Measurements from ENCODE around the gene DOK3. TPM values are rescaled to one million over a fixed set of nuclear protein-coding genes. Genes with fewer than 3 reads are reported as not detected.

The DOK3 gene
- polyA plus RNA-seq, 3 donors: 62.8 to 196 (median 98.3) TPM

DNA sequence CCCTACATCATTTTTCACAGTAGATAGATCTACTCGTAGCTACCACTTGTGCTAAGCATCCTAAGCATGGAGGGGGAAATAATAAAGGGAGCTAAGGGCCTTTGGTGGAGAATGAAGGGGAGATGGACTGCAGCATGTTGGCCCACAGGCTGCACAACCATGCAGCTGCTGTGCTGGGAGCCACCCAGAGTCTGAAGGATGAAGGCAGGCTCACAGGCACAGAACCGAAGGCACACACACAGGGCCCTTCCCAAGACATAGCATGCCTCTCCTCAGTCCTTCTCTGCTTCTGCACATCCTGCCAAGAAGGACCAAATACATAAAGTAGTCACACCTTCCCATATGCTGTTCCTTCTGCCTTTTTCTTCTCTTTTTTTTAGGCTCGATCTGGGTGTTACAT is 38.1 kb upstream of the DOK3 start:
- Mint-ChIP-seq H3K27ac (peak overlapping the region in 6 of 7 donors; percentile 8 to 66 (median 56)), H3K9me3 (no peaks in the 10 kb centered on the region), H3K4me3 (no peak overlapping the region), H3K4me1 (peaks cover 49% of the 10 kb centered on the region), H3K36me3 (peaks cover 30 to 44% of the 10 kb centered on the region in 2 donors), H3K27me3 (ENCODE audit: low read depth in 3 of 3) (peaks cover 0 to 1% (median 0%) of the 10 kb centered on the region in 3 donors)
- H3K27me3 ChIP-seq (ENCODE audit: control insufficient read depth in 2 of 2, insufficient read depth in 2 of 2, low read length in 2 of 2): no peaks in the 10 kb centered on the region
- peaks cover 0 to 39% of the 10 kb centered on the region in 2 donors for H3K36me3 ChIP-seq (replicated peaks in 1 of 2; ENCODE audit: control insufficient read depth in 1 of 2, insufficient read depth in 2 of 2, low read length in 2 of 2)
- H3K79me2 ChIP-seq (ENCODE audit: insufficient read depth, low read length): peaks cover 82% of the 10 kb centered on the region
- TF ChIP-seq, protein P1, sequence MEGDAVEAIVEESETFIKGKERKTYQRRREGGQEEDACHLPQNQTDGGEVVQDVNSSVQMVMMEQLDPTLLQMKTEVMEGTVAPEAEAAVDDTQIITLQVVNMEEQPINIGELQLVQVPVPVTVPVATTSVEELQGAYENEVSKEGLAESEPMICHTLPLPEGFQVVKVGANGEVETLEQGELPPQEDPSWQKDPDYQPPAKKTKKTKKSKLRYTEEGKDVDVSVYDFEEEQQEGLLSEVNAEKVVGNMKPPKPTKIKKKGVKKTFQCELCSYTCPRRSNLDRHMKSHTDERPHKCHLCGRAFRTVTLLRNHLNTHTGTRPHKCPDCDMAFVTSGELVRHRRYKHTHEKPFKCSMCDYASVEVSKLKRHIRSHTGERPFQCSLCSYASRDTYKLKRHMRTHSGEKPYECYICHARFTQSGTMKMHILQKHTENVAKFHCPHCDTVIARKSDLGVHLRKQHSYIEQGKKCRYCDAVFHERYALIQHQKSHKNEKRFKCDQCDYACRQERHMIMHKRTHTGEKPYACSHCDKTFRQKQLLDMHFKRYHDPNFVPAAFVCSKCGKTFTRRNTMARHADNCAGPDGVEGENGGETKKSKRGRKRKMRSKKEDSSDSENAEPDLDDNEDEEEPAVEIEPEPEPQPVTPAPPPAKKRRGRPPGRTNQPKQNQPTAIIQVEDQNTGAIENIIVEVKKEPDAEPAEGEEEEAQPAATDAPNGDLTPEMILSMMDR (IDR thresholded peaks at IDR 0.05): no peak
- peaks cover 87% of the 10 kb centered on the region for H4K20me1 ChIP-seq (ENCODE audit: insufficient read depth, low read length)
- H3K4me2 ChIP-seq (replicated peaks; ENCODE audit: extremely low read depth, low read length, poor library complexity, severe bottlenecking): no peak overlapping the region
- no peak overlapping the region for H3K4me3 ChIP-seq (replicated peaks in 1 of 3; ENCODE audit: low read depth in 2 of 3, low read length in 3 of 3)
- H3K27ac ChIP-seq (ENCODE audit: low read depth in 1 of 2, low read length in 2 of 2): peak overlapping the region in 1 of 2 donors; percentile 62
- intact Hi-C loops (cut with micrococcal nuclease): loop anchor here in 1 of 2 donors (10.0 kb wide), 1 partner anchor 53 kb away; the partner anchor contains the start of gene PDLIM7
- H3K9ac ChIP-seq (ENCODE audit: insufficient read depth, low read length, poor library complexity, severe bottlenecking): no peak overlapping the region
- peaks cover 37 to 47% of the 10 kb centered on the region in 2 donors for H3K4me1 ChIP-seq (ENCODE audit: control insufficient read depth in 1 of 2, insufficient read depth in 2 of 2, low read length in 2 of 2)
- no peak for DNase-seq
- no peak overlapping the region for H2AFZ ChIP-seq (ENCODE audit: insufficient read depth, low read depth, low read length, poor library complexity, severe bottlenecking)
- 44% methylated on average over 2 of the region's 3 CpGs for WGBS (ENCODE audit: insufficient coverage)
- no peaks in the 10 kb centered on the region for H3K9me3 ChIP-seq (replicated peaks in 1 of 2; ENCODE audit: control insufficient read depth in 1 of 2, insufficient read depth in 1 of 2, low read length in 2 of 2)

DNA sequence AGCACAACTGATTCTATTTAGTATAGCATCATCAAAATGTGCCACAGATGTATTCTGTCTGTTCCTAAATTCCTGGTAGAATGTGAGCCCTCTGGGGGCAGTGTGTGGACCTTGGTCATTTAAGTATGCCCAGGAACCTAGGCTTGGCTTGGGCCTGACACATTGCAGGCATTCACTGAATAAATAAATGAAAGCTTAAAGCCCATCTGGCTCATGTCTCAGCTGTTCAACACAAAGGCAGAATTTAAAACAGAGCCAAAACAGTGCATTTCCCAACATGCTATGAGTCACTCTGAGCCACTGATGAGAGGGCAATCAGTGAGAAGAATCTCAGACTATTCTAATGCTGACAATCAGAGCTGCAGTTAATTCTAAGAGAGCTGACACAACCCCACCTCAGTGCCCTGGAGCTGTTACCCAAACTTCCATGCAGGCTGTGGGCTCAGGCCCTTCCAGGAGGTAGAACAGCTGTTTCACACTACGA is 36.7 kb upstream of the DOK3 start:
- intact Hi-C loops (cut with micrococcal nuclease): loop anchor here in 1 of 2 donors (10.0 kb wide), 1 partner anchor 51 kb away; the partner anchor contains the start of gene PDLIM7
- Histone ChIP-seq H3K27ac (ENCODE audit: low read depth in 1 of 2, low read length in 2 of 2) (peak overlapping the region; percentile 69 to 97), H3K9ac (ENCODE audit: insufficient read depth, low read length, poor library complexity, severe bottlenecking) (peak overlapping the region; percentile 65), H3K4me3 (replicated peaks in 1 of 3; ENCODE audit: low read depth in 2 of 3, low read length in 3 of 3) (peak overlapping the region in 1 of 3 experiments; percentile 43), H2AFZ (ENCODE audit: insufficient read depth, low read depth, low read length, poor library complexity, severe bottlenecking) (no peak overlapping the region), H3K79me2 (ENCODE audit: insufficient read depth, low read length) (peaks cover 81% of the 10 kb centered on the region), H4K20me1 (ENCODE audit: insufficient read depth, low read length) (peaks cover 88% of the 10 kb centered on the region), H3K9me3 (replicated peaks in 1 of 2; ENCODE audit: control insufficient read depth in 1 of 2, insufficient read depth in 1 of 2, low read length in 2 of 2) (no peaks in the 10 kb centered on the region), H3K4me1 (ENCODE audit: control insufficient read depth in 1 of 2, insufficient read depth in 2 of 2, low read length in 2 of 2) (peaks cover 37 to 44% of the 10 kb centered on the region in 2 donors), H3K27me3 (ENCODE audit: control insufficient read depth in 2 of 2, insufficient read depth in 2 of 2, low read length in 2 of 2) (no peaks in the 10 kb centered on the region), H3K36me3 (replicated peaks in 1 of 2; ENCODE audit: control insufficient read depth in 1 of 2, insufficient read depth in 2 of 2, low read length in 2 of 2) (peaks cover 4 to 39% of the 10 kb centered on the region in 2 donors), H3K4me2 (replicated peaks; ENCODE audit: extremely low read depth, low read length, poor library complexity, severe bottlenecking) (peak overlapping the region; percentile 40)
- Mint-ChIP-seq H3K9me3 (no peaks in the 10 kb centered on the region), H3K4me1 (peaks cover 43% of the 10 kb centered on the region), H3K27ac (peak overlapping the region; percentile 95 to 99 (median 98)), H3K4me3 (peak overlapping the region in 1 of 2 donors; percentile 69), H3K36me3 (peaks cover 28 to 45% of the 10 kb centered on the region in 2 donors), H3K27me3 (ENCODE audit: low read depth in 3 of 3) (peaks cover 0 to 1% (median 0%) of the 10 kb centered on the region in 3 donors)
- 33% methylated on average over 1 of the region's 1 CpG for WGBS (ENCODE audit: insufficient coverage)
- TF ChIP-seq, protein P1 (IDR thresholded peaks at IDR 0.05): no peak
- DNase-seq: peak; percentile 82 to 94 (median 91)

Measured in CD14-positive monocyte (primary cell).